ENCODE data around the gene OR51T1. TPM values are rescaled to one million over a fixed set of nuclear protein-coding genes. Genes with fewer than 3 reads are reported as not detected.
"Not testable (repeated sequence)": the region's sequence is repeated elsewhere in the genome, so short reads cannot be mapped to it uniquely, and the experiment has no call there.

OR51T1 gene
- polyA plus RNA-seq, result not detected

GRCh38 chr11:4881860-4882500 lies at the start of gene OR51T1:
Gene OR51T1 (plus strand): TSS chr11:4881900. CDS start chr11:4881900, 0 bp downstream.
- H3K27ac Mint-ChIP-seq, result no peak within 1 kb of the TSS
- H3K9me3 Mint-ChIP-seq, result peaks cover 0 to 2% (median 0%) of the 10 kb centered on the region in 3 donors
- no peaks in the 10 kb centered on the region for H3K36me3 Mint-ChIP-seq
- no peak within 1 kb of the TSS for H3K4me3 Mint-ChIP-seq
- H3K27me3 Mint-ChIP-seq, result no peaks in the 10 kb centered on the region
- no peaks in the 10 kb centered on the region for H3K4me1 Mint-ChIP-seq

- H3K27ac Mint-ChIP-seq, result no peak overlapping the region
Measured at GRCh38 chr11:4839851-4840549, 41.7 kb upstream of the OR51T1 start.

GRCh38 chr11:4848908-4849532 lies 32.7 kb upstream of the OR51T1 start, which contains the start of gene OR51S1:
Gene OR51S1 (minus strand): TSS chr11:4849208. CDS start chr11:4849208, 0 bp downstream.
- Mint-ChIP-seq H3K9me3 (peaks cover 0 to 2% (median 0%) of the 10 kb centered on the region in 3 donors), H3K4me3 (no peak within 1 kb of the TSS), H3K27ac (no peak within 1 kb of the TSS), H3K27me3 (peaks cover 4% of the 10 kb centered on the region), H3K36me3 (no peaks in the 10 kb centered on the region), H3K4me1 (peaks cover 0 to 2% (median 0%) of the 10 kb centered on the region in 3 donors)

More at GRCh38 chr11:4839851-4840549, 41.7 kb upstream of the OR51T1 start:
- Mint-ChIP-seq H3K36me3 (no peaks in the 10 kb centered on the region), H3K4me3 (no peak overlapping the region), H3K27me3 (peaks cover 3% of the 10 kb centered on the region), H3K9me3 (peaks cover 0 to 7% (median 4%) of the 10 kb centered on the region in 3 donors), H3K4me1 (no peaks in the 10 kb centered on the region)

- H3K27ac Mint-ChIP-seq, result peak overlapping the region in 1 of 3 donors; percentile 58
- H3K27me3 Mint-ChIP-seq, result peaks cover 4% of the 10 kb centered on the region
- H3K36me3 Mint-ChIP-seq, result no peaks in the 10 kb centered on the region
- peaks cover 0 to 2% (median 0%) of the 10 kb centered on the region in 3 donors for H3K4me1 Mint-ChIP-seq
- peaks cover 0 to 5% (median 4%) of the 10 kb centered on the region in 3 donors for H3K9me3 Mint-ChIP-seq
- no peak overlapping the region for H3K4me3 Mint-ChIP-seq
Measured at GRCh38 chr11:4851033-4851432, 30.7 kb upstream of the OR51T1 start.

- not testable (repeated sequence) for H3K4me3 Mint-ChIP-seq
Measured at GRCh38 chr11:4854286-4854685, 27.4 kb upstream of the OR51T1 start.

GRCh38 chr11:4862447-4863236 lies 19.1 kb upstream of the OR51T1 start:
- Mint-ChIP-seq H3K36me3 (peaks cover 2% of the 10 kb centered on the region), H3K4me1 (no peaks in the 10 kb centered on the region), H3K4me3 (no peak overlapping the region)

More at GRCh38 chr11:4854286-4854685, 27.4 kb upstream of the OR51T1 start:
- not testable (repeated sequence) for H3K9me3 Mint-ChIP-seq, H3K36me3 Mint-ChIP-seq, H3K27me3 Mint-ChIP-seq, H3K4me1 Mint-ChIP-seq, H3K27ac Mint-ChIP-seq

GRCh38 chr11:4863876-4864275 lies 17.8 kb upstream of the OR51T1 start:
- H3K9me3 Mint-ChIP-seq, result peaks cover 0 to 9% (median 5%) of the 10 kb centered on the region in 3 donors
- H3K27ac Mint-ChIP-seq, result no peak overlapping the region
- H3K4me3 Mint-ChIP-seq, result no peak overlapping the region
- peaks cover 2% of the 10 kb centered on the region for H3K36me3 Mint-ChIP-seq
- H3K4me1 Mint-ChIP-seq, result no peaks in the 10 kb centered on the region
- no peaks in the 10 kb centered on the region for H3K27me3 Mint-ChIP-seq

More at GRCh38 chr11:4862447-4863236, 19.1 kb upstream of the OR51T1 start:
- no peaks in the 10 kb centered on the region for H3K27me3 Mint-ChIP-seq
- peaks cover 0 to 9% (median 5%) of the 10 kb centered on the region in 3 donors for H3K9me3 Mint-ChIP-seq
- no peak overlapping the region for H3K27ac Mint-ChIP-seq

GRCh38 chr11:4865855-4866254 lies 15.8 kb upstream of the OR51T1 start:
- Mint-ChIP-seq H3K4me1 (no peaks in the 10 kb centered on the region), H3K9me3 (peaks cover 0 to 9% (median 0%) of the 10 kb centered on the region in 3 donors), H3K4me3 (no peak overlapping the region), H3K27ac (no peak overlapping the region), H3K36me3 (peaks cover 2% of the 10 kb centered on the region), H3K27me3 (no peaks in the 10 kb centered on the region)

GRCh38 chr11:4881188-4881587 lies 512 bp upstream of the OR51T1 start:
- no peaks in the 10 kb centered on the region for H3K36me3 Mint-ChIP-seq

GRCh38 chr11:4882543-4882942 lies 843 bp downstream of the OR51T1 start:
- Mint-ChIP-seq H3K27me3 (no peaks in the 10 kb centered on the region), H3K4me1 (no peaks in the 10 kb centered on the region), H3K27ac (no peak overlapping the region), H3K9me3 (peaks cover 0 to 2% (median 0%) of the 10 kb centered on the region in 3 donors), H3K36me3 (no peaks in the 10 kb centered on the region), H3K4me3 (no peak overlapping the region)

More at GRCh38 chr11:4881188-4881587, 512 bp upstream of the OR51T1 start:
- no peak overlapping the region for H3K27ac Mint-ChIP-seq
- H3K4me1 Mint-ChIP-seq, result no peaks in the 10 kb centered on the region
- H3K9me3 Mint-ChIP-seq, result peaks cover 0 to 2% (median 1%) of the 10 kb centered on the region in 3 donors
- no peak overlapping the region for H3K4me3 Mint-ChIP-seq
- no peaks in the 10 kb centered on the region for H3K27me3 Mint-ChIP-seq

GRCh38 chr11:4884361-4884760 lies 2.7 kb downstream of the OR51T1 start:
- H3K27me3 Mint-ChIP-seq, result no peaks in the 10 kb centered on the region
- peaks cover 0 to 2% (median 0%) of the 10 kb centered on the region in 3 donors for H3K9me3 Mint-ChIP-seq
- no peaks in the 10 kb centered on the region for H3K36me3 Mint-ChIP-seq
- H3K27ac Mint-ChIP-seq, result no peak overlapping the region
- H3K4me1 Mint-ChIP-seq, result no peaks in the 10 kb centered on the region
- H3K4me3 Mint-ChIP-seq, result no peak overlapping the region

GRCh38 chr11:4886186-4886585 lies 4.5 kb downstream of the OR51T1 start:
- Mint-ChIP-seq H3K36me3 (no peaks in the 10 kb centered on the region), H3K9me3 (peaks cover 0 to 2% (median 0%) of the 10 kb centered on the region in 3 donors), H3K4me1 (no peaks in the 10 kb centered on the region), H3K27ac (no peak overlapping the region), H3K27me3 (no peaks in the 10 kb centered on the region), H3K4me3 (no peak overlapping the region)

GRCh38 chr11:4887591-4887990 lies 5.9 kb downstream of the OR51T1 start:
- H3K27me3 Mint-ChIP-seq, result no peaks in the 10 kb centered on the region
- H3K27ac Mint-ChIP-seq, result no peak overlapping the region
- no peaks in the 10 kb centered on the region for H3K36me3 Mint-ChIP-seq
- H3K4me3 Mint-ChIP-seq, result no peak overlapping the region
- H3K4me1 Mint-ChIP-seq, result no peaks in the 10 kb centered on the region
- H3K9me3 Mint-ChIP-seq, result peaks cover 0 to 2% (median 0%) of the 10 kb centered on the region in 3 donors

GRCh38 chr11:4890279-4890678 lies 8.6 kb downstream of the OR51T1 start:
- Mint-ChIP-seq H3K4me3 (no peak overlapping the region), H3K4me1 (no peaks in the 10 kb centered on the region), H3K27me3 (no peaks in the 10 kb centered on the region), H3K9me3 (no peaks in the 10 kb centered on the region), H3K27ac (no peak overlapping the region), H3K36me3 (no peaks in the 10 kb centered on the region)
